DLD1 (cell line): ENCODE results near the gene SLC27A4.

Experiments used
- in situ Hi-C: cut with HindIII; loops from 2 replicates; pipeline ENCODE4 v1.10.0; 2017; ENCODE audit warnings: low sequenced_read_pairs

The SLC27A4 gene

DNA sequence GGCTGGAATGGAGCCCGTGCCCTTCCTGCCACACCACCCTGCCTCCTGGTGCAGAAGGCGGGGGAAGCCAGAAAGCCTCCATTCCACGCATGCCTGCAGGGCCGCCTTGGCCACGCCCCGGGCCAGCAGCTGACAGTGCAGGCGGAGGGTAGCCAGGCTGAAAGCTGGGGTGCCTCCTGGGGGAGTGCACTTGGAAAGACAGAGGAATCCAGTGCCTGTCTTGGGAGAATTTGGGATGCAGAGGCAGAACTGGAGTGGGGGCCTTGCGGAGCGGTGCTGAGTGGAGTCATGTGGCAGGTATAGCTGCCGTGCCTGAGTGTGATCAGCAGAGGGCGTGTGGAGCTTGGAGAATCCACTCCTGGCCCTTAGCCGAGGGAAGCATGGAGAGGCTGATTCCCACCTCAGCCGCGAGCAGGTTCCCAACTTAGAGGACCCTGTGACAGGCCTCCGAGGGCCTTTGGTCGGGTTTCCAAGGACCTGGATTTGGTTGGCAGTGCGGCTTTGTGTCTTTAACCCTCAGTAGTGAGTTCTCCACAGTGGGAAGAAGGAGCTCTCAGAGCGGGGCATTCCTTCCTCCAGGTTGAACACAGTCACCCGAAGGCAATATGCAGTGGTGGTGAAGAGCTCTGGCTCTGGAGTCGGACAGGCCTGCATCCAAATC, 21.8 kb downstream of the SLC27A4 start:
- in situ Hi-C loops: no loop called here

DNA sequence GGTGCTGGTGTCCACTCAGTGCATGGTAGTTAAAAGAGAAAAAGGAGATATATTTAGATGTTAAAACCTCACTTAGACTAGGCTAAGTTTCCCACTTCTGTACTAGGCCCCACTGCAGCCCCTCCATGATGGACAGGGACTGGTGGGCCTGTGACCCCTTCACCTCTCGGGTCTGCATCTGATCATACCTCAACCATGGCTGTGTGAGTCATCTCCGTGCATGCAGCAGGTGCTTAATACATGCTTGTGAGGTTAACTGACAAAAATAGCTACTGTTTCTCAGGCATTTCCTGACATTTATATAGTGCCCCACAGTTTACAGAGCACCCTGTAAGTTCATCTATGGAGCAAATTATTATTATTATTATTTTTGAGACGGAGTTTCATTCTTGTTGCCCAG, 22.4 kb downstream of the SLC27A4 start:
- in situ Hi-C loops: no loop called here

DNA sequence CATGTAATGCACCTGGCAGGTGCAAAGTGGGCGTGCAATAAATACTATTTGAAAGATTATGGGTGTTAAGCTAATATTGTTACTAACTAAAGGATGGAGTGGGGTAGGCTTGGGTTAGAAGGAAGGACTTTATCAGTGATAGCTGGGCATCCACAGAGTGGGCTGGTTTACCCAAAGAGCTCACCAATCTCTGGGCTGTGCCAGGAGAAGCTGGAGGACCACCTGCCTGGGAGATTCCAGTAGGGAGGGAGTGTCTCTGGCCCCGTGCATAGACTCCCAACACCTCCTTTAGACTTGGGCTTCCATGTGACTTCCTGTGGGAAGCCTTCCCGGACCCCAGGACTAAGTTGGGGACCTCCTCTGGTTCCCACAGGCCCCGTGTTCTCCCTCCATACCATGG, 25.2 kb downstream of the SLC27A4 start:
- in situ Hi-C loops: no loop called here

DNA sequence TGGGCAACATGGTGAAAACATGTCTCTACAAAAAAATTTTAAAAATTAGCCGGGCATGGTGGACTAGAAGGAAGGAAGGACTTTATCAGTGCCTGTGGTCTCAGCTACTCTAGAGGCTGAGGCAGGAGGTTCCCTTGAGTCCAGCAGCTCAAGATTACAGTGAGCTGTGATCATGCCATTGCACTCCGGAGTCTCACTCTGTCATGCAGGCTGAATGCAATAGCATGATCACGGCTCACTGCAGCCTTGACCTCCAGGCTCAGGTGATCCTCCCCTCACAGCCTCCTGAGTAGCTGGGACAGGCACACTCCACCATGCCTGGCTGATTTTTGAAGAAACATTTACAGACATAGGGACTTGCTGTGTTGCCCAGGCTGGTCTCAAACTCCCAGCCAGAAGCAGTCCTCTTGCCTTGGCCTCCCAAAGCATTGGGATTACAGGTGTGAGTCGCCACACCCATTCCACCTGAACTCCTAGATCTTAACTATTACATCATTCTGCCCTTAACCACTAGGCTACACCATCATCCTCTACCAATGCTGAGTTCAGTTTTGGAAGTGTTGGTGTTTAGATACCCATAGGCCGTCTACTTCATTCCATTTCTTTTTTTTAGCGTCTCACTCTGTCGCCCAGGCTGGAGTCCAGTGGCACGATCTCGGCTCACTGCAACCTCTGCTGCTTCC, 28.8 kb downstream of the SLC27A4 start:
- in situ Hi-C loops: no loop called here

DNA sequence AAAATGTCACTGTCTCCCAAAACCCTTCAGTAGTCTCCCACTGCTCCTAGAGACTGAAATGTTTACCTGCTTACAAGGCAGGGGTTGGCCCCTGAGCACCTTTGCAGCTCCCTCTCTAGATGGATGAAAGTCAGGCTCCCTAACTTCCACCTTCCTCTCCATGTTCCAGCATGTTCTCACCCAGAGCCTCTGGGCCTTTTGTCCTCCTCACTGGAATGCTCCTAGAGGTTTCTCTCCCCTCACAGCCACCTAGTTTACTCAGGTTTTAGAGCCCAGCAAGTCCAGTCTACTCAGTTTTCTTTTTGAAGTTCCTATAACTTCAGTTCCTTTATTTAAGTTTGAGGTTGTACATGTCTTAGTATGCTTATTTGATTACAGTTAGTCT, 30.0 kb downstream of the SLC27A4 start:
- in situ Hi-C loops: no loop called here

DNA sequence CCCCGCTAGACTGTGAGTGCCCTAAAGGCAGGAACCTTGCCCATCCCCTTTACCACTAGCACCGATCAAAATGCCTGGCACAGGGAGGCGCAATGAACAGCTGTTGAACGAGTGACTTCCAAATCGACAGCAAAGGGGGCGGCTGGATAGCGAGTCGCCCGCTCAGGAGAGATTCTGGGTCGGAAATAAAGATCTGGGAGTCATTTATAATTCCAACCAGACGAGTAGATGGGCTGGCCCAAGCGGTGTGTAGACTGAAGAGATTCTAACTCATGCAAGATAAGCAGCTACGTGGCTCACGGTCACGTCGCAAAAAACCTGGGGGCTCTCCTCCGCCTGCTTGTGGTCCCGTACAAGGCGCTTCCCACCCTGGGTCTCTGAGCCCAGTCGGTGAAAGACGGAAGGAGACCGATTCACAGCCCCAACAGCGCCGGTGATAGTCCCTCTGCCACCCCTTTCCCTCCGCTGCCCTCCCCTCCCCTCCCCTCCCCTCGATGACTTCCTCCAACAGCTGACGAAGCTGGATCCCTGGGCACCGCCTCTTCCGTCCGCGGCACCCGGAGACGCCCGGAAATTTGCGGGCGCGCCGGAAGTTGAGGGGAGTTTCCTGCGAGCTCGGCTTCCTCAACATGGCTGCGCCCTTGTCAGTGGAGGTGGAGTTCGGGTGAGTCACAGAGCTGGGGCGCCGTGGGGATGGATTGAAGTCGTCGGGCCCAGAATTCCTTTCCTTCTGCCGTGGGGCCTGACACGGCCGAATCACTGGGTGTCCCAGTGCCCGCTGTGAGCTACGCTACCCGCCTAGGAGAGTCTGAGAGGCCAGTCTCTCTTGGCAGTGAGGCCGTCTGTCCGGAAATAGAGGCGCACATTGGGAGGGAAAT, 30.7 kb downstream of the SLC27A4 start, which contains the start of gene URM1:
URM1 (plus strand) TSS at position 623 of the 878 bp plus-strand sequence; CDS start at position 630, 7 bp downstream.
- in situ Hi-C loops: no loop called here

DNA sequence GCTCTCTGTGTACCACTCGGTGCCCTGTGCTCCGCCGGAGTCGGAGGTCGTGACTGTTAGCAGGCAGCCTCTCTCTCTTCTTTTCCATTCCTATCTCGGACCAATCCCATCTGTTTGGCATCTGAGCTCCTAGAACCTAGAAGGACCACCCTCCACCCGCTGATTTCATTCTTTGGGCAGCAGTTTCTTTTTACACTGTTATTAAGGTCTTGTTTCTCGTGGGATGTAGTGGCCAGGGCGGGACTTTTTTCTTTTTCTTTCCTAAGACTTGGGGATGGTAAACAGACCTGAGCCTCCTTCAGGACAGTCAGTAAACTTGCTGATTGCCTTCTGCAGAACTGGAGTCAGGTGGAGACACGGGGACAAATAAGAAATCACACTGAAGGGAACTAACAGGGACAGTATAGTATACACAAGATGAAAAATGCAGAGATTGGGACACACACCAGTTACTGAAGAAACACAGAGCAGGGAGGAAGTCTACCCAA, 31.3 kb downstream of the SLC27A4 start:
- in situ Hi-C loops: no loop called here

DNA sequence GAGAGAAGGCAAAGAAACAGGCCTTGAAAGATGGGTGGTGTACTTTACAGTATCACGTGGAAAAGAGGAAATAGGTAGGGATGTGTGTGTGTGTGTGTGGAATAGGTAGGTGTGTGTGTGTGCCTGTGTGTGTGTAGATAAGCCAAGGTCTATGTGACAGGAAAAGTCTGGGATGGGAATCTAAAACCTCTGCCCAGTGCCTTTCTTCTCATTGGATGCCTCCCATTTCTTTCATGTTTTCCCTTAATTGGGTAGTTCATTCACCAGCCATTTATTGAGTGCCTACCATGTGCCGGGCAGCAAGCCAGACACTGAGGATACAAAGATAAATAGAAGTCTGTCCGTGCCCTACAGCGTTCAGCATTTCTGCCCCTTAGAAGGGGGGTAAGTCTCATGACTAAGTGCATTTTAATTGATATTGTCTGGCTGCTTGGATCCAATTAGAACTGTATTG, 31.9 kb downstream of the SLC27A4 start:
- in situ Hi-C loops: no loop called here

DNA sequence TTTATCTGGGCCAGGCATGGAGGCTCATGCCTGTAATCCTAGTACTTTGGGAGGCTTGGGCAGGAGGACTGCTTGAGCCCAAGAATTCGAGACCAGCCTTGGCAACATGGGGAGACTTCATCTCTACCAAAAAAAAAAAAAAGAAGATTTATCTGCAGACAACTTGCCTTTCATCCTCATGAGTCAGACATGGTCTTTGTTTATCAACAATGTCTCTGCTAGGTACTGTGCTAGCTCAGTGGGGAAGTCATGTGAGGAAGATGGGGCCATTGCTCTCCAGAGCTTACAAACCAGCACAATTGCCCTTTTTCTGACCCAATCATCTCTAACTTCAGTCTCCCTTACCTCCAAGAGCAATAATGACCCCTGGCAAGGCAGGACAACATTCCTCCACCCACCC, 32.5 kb downstream of the SLC27A4 start:
- in situ Hi-C loops: no loop called here

DNA sequence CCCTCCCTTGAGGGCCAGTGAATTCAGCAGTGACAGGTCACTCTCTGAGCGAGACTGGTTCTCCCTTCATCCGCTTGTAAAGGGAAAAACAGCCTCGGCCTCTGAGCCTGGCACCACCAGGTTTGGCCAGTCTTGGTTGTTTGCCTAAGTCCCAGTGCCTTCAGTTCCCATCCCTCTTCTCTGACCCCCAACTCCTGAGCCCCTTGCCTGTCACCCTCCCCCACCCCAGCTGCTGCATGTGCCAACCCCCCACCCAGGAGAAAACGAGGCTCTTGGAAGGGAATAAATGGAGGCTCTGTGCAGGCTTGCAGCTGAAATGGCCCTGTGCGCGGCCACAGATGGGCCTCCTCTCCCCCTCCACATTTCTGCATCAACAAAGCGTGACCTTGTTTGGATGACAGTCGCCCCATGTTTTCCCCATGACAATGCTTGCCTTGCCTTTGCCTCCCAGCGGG, 33.9 kb downstream of the SLC27A4 start:
- in situ Hi-C loops: no loop called here

DNA sequence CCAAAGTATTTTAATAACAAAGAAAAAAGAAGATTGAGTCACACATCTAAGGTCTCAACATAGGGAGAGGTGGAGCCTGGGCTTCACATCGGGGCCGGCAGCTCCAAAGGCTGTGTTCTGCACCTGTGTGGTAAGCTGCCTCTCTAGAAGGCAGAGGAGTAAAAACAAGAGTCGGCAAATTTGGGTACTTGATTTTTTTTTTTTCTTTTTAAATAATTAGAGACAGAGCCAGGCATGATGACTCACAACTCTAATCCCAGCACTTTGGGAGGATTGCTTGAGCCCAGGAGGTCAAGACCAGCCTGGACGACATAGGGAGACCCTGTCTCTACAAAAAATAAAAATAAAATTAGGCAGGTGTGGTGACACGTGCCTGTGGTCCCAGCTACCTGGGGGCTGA, 35.5 kb downstream of the SLC27A4 start:
- in situ Hi-C loops: no loop called here

DNA sequence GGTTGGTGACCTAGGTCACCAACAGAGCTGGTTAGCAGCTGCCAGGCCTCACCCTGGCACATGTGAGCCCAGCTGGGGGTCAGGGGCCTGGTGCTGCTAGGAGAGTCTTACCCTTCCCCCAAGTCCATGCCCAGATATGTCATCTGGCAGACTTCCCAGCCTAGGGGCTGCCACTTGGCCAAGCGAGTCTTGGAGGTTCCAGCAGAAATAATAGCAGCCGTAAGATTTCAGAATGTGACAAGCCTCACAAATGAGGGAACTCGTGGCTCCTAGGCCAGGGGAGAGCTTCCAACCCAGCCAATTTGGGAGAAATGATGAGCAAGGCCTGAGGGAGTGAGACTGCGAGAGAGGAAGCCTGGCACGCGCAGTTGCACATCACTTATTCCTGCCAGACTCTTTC, 41.9 kb downstream of the SLC27A4 start:
- in situ Hi-C loops: no loop called here

DNA sequence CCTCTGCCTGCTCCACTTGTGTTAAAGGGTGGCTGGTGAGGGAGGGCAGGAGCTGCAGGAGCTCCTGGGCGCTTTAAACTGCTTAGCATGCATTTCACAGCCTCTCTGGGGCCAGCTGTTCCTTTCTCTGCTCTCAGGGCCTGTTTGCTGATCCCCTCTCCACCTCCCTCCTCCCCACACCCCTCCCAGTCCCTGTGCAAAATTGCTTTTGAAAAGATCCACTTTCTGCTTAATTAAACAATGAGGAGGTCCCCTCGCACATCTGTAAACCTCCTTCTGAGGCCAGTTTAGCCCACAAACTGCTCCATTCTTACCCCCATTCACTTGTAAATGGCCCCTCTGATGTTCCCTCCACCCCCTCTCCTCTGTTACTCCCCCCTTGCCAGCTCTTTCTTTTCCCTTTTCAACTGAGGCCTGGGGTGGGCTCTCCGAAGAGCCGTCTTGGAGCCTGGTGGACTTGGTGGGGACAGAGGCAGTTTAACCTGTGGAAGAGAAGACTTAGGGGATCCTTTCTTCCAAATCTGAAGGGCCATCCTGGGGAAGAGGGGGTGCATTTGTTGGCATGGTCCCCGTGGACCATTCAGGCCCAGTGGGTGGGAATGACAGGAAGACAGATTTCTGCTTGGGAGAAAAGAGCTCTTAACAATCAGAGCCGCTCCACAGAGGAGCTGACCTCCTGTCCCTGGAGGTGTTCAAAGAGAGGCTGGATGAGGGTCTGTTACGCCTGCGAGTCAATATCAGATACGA, 42.9 kb downstream of the SLC27A4 start:
- in situ Hi-C loops: no loop called here

DNA sequence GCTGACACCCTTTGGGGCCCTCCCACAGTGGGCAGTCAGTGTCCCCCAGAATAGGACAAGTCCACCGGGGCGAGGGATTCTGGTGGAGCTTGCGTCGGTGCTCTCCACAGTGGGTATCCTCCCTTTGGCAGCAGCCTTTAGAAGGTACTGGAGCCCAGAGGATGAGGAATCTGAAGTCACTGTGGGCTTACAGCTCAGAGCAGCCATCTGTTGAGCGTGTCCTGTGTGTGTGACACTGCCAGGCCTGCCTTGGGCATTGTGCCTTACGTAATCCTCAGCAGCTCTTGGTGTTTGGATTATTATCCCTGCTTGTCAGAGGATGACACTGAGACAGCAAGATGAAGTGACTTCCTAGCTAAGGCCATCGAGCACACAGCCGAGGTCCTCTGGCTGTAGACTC, 43.5 kb downstream of the SLC27A4 start:
- in situ Hi-C loops: no loop called here

DNA sequence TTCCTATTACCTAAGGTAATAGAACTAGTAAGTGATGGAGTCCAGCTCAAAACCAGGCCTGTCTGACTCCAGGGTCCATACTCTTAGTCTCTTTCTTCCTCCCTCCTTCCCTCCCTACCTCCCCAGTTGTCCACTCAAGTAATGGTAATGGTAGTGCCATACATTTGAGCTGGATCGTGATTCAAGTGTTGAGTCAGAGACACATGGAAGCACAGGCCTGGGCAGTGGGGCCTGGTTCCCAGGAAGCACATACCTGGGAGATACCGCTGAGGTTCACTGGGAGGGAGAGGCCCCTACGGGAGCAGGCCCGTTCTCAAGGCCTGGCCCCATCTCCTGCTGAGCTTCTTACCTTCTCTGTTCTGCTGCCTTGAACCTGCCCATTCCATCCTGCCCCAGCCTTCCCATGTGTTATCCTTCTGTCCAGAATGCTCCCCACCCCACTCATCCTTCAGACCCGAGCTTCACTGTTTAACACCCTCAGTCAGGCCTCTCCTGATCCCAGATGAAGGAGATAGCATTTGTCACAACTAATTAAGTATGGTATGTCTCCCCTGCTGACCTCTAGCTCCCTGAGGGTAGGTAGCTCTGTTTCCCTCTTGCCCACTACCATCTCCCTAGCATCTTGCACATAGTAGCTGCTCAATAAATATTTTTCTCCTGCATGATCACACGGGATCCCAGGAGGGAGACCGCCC, 44.6 kb downstream of the SLC27A4 start:
- in situ Hi-C loops: no loop called here

DNA sequence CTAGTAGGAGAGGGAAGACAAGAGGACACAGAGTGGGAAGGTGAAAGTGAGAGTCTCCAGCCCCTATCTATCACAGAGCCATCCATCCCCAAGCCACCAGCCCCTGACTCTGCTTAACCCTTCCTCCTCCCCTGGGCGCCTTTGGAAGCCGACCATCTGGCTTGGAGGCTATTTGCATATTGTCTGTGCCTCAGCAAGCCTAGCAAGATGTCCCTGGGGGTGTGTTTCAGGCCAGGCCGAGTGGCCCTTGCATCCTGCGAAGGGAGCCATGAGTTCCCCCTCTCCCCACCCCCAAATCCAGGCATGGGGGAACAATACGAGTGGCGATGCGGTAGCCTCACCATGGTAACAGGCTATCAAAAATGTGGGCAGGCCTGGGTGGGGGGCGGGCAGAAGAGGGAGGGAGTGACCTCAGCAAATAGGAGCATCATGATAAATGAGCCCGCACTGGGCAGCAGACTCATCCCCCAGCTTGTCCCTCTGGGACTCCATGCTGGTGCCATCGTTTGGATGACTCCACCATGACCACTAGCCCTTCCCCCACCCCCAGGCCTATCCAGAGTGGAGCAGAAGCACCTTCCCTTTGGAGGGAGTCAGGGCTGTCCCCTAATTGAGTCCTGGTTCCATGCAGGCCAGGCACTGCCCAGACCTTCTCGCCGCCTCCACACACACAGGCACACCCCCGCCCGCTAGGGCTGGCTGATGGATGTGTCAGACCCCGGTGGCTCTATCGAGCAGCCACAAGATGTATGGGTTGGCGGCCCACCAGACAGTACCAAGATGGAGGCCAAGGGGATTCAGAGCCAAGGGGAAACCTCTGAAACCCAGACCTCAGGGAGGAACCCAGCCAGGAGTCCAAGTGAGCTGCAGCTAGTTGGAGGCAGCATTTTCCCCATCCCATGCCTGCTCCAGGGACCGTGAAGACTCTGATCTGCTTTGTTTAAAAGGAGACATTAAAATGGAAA, 45.5 kb downstream of the SLC27A4 start:
- in situ Hi-C loops: no loop called here

DNA sequence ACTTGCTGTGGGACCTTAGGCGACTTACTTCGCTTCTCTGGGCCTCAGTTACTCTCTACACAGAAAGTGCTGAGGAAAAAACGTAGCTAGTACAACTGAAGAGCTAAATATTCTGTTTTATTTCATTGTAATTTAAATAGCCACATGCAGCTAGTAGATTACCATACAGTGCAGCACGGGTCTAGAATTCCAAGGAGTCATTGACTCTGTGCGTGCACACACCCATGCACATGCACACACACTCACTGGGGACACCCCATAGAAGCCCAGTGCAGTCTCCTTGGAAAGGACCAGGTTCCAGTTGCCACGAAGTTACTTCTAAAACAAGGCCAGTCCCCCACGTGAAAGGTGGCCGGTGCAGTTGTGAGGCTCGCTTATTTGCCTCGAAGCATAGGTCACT, 47.8 kb downstream of the SLC27A4 start:
- in situ Hi-C loops: no loop called here

DNA sequence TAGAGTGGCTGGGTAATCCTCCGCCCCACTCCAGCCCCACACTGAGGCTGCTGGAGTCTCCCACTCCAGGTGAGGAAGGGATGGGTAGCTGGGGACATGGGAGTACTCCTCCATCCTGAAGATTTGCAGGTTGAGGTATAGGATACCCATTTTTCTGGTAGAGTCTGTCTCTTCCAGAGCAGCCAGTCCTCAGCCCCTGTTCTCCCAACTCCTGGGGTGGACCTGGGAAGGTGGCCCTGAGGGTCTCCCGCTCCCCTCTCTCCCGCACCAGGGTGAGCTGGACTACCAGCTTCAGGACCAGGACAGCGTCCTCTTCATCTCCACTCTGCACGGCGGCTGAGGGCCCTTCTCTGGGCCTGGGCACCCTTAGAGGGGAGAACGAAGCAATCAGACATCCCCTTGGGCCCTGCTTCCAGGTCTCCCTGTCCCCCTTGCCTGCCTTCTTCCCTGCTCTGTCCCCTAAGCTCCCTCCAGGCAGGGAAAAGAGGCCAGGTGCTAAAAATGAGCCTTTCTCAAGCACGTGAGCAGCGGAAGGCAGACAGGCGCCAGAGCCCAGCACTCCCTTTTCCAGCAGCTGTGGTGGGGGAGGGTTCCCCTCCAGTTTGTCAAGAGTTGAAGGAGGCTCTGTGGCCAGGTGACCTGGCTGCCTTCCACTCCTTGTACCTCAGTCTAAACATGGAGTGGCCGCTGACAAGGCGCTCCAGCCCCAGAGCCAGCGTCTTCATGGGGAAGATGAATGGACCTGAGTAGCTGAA, 49.2 kb downstream of the SLC27A4 start:
- in situ Hi-C loops: no loop called here
